K562 (cell line): ENCODE measurements around the gene CCM2. TPM values are rescaled to one million over a fixed set of nuclear protein-coding genes. Genes with fewer than 3 reads are reported as not detected.

Experiments
- CGGBP1 ChIP-seq: fragments of 250-450 bp; sonication (Bioruptor Pico); IDR thresholded peaks from 2 replicates; pipeline ENCODE4 v1.9.0; 2021; ENCODE audit warnings: mild to moderate bottlenecking
- E2F8 ChIP-seq: fragments of 450-650 bp; IDR thresholded peaks from 2 replicates; pipeline ENCODE4 v1.7.1; 2018; ENCODE audit warnings: mild to moderate bottlenecking, low read depth; ENCODE audit not compliant: partially characterized antibody
- EWSR1 ChIP-seq: fragments of 450-650 bp; IDR thresholded peaks from 2 replicates; pipeline ENCODE4 v1.6.1; 2018; ENCODE audit warnings: borderline replicate concordance, mild to moderate bottlenecking, low read depth, moderate library complexity; ENCODE audit not compliant: partially characterized antibody
- SMAD3 ChIP-seq: fragments of 450-650 bp; formaldehyde crosslinking; conservative IDR thresholded peaks from 2 replicates; pipeline ENCODE4 v1.4.0; 2020; ENCODE audit warnings: mild to moderate bottlenecking
- ZNF124 ChIP-seq: sonication (generic); formaldehyde crosslinking; IDR thresholded peaks from 2 replicates; pipeline ENCODE4 v1.8.1; 2022; ENCODE audit warnings: missing genetic modification reagents
- ZNF134 ChIP-seq: fragments of 250-450 bp; sonication (Bioruptor Pico); conservative IDR thresholded peaks from 2 replicates; pipeline ENCODE4 v1.4.0; 2020
- ZNF212 ChIP-seq: fragments of 450-650 bp; formaldehyde crosslinking; IDR thresholded peaks from 2 replicates; pipeline ENCODE4 v1.4.0; 2020; ENCODE audit warnings: mild to moderate bottlenecking
- ZNF589 ChIP-seq: fragments of 200-800 bp; sonication (Bioruptor generic); IDR thresholded peaks from 2 replicates; pipeline ENCODE4 v1.6.1; 2016; ENCODE audit warnings: low read depth, missing genetic modification characterization, missing compliant biosample characterization
- polyA plus RNA-seq, 8 experiments: library from polyadenylated mRNA; depleted of rRNA in 4 of 8; stranded (reverse) in 5 of 8; unstranded in 3 of 8; fragments of >200 nt; fragmentation: Nextera tagmentation in 2 of 8; fragmentation: Illumina TruSeq in 1 of 8; extraction: Ambion mirVana in 2 of 8; extraction: Trizol in 1 of 8; gene quantifications; 2 replicates each; pipeline versions ENCODE4 v1.2.1 to v1.2.3, GENCODE V29; 2011 to 2014; ENCODE audit warnings: inconsistent platforms in 1 of 8, missing spikeins in 1 of 8
- total RNA-seq, 7 experiments: library from RNA; depleted of rRNA in 6 of 7; stranded (reverse); fragments of >200 nt in 6 of 7; fragmentation: Illumina TruSeq in 2 of 7; extraction: Trizol in 2 of 7; gene quantifications; 2 replicates each; pipeline versions ENCODE4 v1.2.1 to v1.2.3, GENCODE V29; 2011 to 2021; ENCODE audit warnings: low replicate concordance in 1 of 7

CCM2 gene
- total and polyA plus RNA-seq, 9 of the 15 experiments (the other 6 are each of a cell fraction or from before 2014, with no cell fraction given) = 0.41 to 38.6 (median 25.9) TPM

- TF ChIP-seq ZNF134 (CRISPR knock-in tag) (no peak), ZNF212 (CRISPR knock-in tag) (no peak), ZNF589 (CRISPR knock-in tag) (no peak), EWSR1 (no peak), CGGBP1 (CRISPR knock-in tag) (no peak), SMAD3 (CRISPR knock-in tag) (no peak), E2F8 (no peak), ZNF124 (CRISPR knock-in tag) (no peak)
Measured at GRCh38 chr7:45055594-45056219, 55.7 kb downstream of the CCM2 start (continued).
